Measurements from ENCODE around the gene HOXA3. TPM values are rescaled to one million over a fixed set of nuclear protein-coding genes. Genes with fewer than 3 reads are reported as not detected.

The HOXA3 gene
- total RNA-seq, 3 donors from 2014 or later (not counting 1 experiment from before 2014, with no cell fraction given): 0.32 to 0.78 (median 0.35) TPM

DNA sequence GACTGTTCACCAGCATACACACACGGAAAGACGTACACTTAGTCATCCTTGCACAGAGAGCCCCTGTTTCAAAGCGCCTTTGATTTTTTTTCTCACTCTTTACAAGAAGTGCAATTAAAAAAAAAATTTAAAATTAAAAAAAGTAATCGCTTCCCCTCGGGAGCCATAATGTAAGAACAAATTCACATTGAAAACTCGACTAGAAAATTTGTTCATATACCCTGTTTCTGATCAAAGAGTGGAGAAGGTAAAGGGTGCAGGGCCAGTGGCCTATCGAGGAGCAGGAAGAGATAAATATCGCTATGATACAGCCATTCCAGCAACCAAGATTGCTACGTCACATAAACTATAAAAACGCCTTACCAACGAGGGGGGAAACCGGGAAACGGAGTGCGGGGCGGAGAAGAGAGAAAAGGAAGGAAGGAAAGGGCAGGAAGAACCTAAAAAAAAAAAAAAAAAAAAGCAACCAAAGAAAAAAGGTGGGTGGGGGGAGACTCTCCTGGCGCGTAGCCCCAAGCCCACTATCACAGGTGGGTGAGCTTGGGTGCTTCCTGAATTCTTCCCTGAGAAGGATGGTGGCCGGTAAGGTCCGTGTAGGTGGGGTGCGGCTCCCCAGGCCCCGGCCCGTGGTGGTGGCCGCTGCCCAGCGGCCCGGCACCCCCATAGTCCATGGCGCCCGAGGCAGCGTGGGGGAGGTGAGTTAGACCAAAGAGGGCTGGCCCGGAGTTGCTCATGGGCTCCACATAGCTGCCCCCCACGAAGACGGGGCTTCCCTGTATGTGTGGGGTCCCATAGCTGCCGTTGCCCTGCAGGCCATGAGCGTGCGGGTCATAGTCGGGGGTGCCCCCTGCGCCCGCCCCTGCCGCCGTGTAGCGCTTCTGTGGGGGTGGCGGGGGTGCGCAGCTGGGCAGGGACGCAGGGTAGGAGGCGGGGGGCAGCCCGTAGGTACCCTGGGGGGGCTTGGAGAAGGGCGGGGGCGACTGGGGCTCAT, 44.7 kb downstream of the HOXA3 start:
- no peak overlapping the region for H3K27ac Mint-ChIP-seq
- Histone ChIP-seq H3K4me3 (ENCODE audit: low read length) (no peak overlapping the region), H3K9me3 (ENCODE audit: control insufficient read depth, insufficient read depth, low read length) (no peaks in the 10 kb centered on the region), H3K36me3 (ENCODE audit: control insufficient read depth, insufficient read depth, low read length) (no peaks in the 10 kb centered on the region), H3K4me1 (ENCODE audit: control insufficient read depth, insufficient read depth, low read length) (peaks cover 3% of the 10 kb centered on the region), H3K27me3 (ENCODE audit: control insufficient read depth, insufficient read depth, low read length) (peaks cover 20% of the 10 kb centered on the region), H3K27ac (ENCODE audit: low read length) (no peak overlapping the region)
- TF ChIP-seq, protein P1, sequence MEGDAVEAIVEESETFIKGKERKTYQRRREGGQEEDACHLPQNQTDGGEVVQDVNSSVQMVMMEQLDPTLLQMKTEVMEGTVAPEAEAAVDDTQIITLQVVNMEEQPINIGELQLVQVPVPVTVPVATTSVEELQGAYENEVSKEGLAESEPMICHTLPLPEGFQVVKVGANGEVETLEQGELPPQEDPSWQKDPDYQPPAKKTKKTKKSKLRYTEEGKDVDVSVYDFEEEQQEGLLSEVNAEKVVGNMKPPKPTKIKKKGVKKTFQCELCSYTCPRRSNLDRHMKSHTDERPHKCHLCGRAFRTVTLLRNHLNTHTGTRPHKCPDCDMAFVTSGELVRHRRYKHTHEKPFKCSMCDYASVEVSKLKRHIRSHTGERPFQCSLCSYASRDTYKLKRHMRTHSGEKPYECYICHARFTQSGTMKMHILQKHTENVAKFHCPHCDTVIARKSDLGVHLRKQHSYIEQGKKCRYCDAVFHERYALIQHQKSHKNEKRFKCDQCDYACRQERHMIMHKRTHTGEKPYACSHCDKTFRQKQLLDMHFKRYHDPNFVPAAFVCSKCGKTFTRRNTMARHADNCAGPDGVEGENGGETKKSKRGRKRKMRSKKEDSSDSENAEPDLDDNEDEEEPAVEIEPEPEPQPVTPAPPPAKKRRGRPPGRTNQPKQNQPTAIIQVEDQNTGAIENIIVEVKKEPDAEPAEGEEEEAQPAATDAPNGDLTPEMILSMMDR (IDR thresholded peaks at IDR 0.05): no peak
- H3K36me3 Mint-ChIP-seq: peaks cover 7% of the 10 kb centered on the region
- DNase-seq (no peak), ATAC-seq (no peak)
- no peaks in the 10 kb centered on the region for H3K9me3 Mint-ChIP-seq
- H3K27me3 Mint-ChIP-seq (ENCODE audit: low read depth in 2 of 2): peaks cover 29 to 30% of the 10 kb centered on the region in 2 donors
- no peak overlapping the region for H3K4me3 Mint-ChIP-seq
- WGBS (ENCODE audit: insufficient coverage): 96% methylated on average over 47 of the region's 47 CpGs
- intact Hi-C loops (cut with micrococcal nuclease): no loop called here
- peaks cover 6 to 7% of the 10 kb centered on the region in 2 donors for H3K4me1 Mint-ChIP-seq

DNA sequence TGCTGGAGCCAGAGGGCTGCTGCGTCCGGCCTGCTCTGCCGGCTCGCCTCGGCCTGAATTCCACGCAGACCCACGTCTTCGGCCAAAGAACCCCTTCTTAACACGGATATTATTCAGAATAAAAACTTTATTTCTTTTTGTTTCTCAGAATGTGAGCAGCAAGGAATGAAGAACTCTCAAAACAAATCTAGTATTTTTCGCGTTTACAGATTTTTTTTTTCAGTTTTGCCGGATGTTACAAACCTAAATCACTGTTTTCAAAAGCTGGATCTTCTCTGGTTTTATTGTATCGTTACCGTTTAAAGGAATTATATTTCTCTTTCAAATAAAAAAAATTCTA, 45.5 kb downstream of the HOXA3 start:
- H3K9me3 ChIP-seq (ENCODE audit: control insufficient read depth, insufficient read depth, low read length): no peaks in the 10 kb centered on the region
- WGBS (ENCODE audit: insufficient coverage): 95% methylated on average over 13 of the region's 14 CpGs
- no peak for DNase-seq
- Mint-ChIP-seq H3K27ac (no peak overlapping the region), H3K4me1 (peaks cover 13% of the 10 kb centered on the region in 2 donors), H3K27me3 (ENCODE audit: low read depth in 2 of 2) (peaks cover 36% of the 10 kb centered on the region in 2 donors), H3K36me3 (peaks cover 7% of the 10 kb centered on the region), H3K9me3 (no peaks in the 10 kb centered on the region), H3K4me3 (no peak overlapping the region)
- no peak overlapping the region for H3K4me3 ChIP-seq (ENCODE audit: low read length)
- H3K27ac ChIP-seq (ENCODE audit: low read length): no peak overlapping the region
- H3K36me3 ChIP-seq (ENCODE audit: control insufficient read depth, insufficient read depth, low read length): no peaks in the 10 kb centered on the region
- H3K27me3 ChIP-seq (ENCODE audit: control insufficient read depth, insufficient read depth, low read length): peaks cover 25% of the 10 kb centered on the region
- TF ChIP-seq, protein P1 (IDR thresholded peaks at IDR 0.05): no peak
- peaks cover 10% of the 10 kb centered on the region for H3K4me1 ChIP-seq (ENCODE audit: control insufficient read depth, insufficient read depth, low read length)
- intact Hi-C loops (cut with micrococcal nuclease): no loop called here
- ATAC-seq: no peak

DNA sequence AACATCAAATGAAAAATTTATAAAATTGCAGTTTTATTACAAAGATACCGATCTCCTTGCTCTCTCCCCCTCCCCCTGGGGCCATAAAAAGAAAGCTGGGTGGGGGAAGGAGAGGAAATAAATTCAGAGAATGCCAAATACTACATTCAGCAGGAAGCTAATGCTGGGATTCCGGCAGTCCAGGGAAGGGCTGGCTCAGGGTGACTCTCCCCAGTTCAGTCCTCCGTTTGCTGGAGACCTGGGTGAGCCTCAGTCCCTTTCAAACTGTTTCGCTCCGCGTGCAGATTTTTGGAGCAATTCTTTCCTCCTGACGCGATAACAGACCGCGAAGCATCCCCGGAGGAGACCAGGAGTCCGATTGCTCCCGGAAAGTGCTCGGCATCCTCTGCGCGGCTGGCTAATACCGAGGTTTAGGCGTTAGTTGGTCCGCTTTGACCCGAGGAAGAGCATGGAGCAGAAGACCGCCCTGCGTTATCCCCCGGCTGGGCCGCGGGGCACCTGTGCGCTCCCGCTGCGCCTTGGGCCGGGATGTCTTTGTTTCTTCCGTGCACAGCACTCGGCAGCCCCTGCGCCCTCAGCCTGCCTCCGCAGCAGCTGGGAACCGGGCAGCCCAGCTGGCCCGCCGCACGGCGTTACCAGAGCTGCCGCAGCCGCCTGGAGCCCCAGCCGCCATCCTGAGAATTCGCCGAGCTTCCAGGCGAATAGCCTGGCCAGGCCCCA, 46.0 kb downstream of the HOXA3 start:
- TF ChIP-seq, protein P1 (IDR thresholded peaks at IDR 0.05): no peak
- H3K9me3 Mint-ChIP-seq: no peaks in the 10 kb centered on the region
- Histone ChIP-seq H3K36me3 (ENCODE audit: control insufficient read depth, insufficient read depth, low read length) (no peaks in the 10 kb centered on the region), H3K27me3 (ENCODE audit: control insufficient read depth, insufficient read depth, low read length) (peaks cover 25% of the 10 kb centered on the region), H3K27ac (ENCODE audit: low read length) (no peak overlapping the region), H3K4me3 (ENCODE audit: low read length) (no peak overlapping the region), H3K4me1 (ENCODE audit: control insufficient read depth, insufficient read depth, low read length) (peaks cover 12% of the 10 kb centered on the region), H3K9me3 (ENCODE audit: control insufficient read depth, insufficient read depth, low read length) (no peaks in the 10 kb centered on the region)
- WGBS (ENCODE audit: insufficient coverage): 94% methylated on average over 43 of the region's 44 CpGs
- no peak for ATAC-seq
- peaks cover 17 to 18% of the 10 kb centered on the region in 2 donors for H3K4me1 Mint-ChIP-seq
- no peak overlapping the region for H3K4me3 Mint-ChIP-seq
- intact Hi-C loops (cut with micrococcal nuclease): no loop called here
- H3K36me3 Mint-ChIP-seq: peaks cover 12% of the 10 kb centered on the region
- H3K27ac Mint-ChIP-seq: no peak overlapping the region
- H3K27me3 Mint-ChIP-seq (ENCODE audit: low read depth in 2 of 2): peaks cover 41% of the 10 kb centered on the region in 2 donors
- DNase-seq: no peak
